ENCODE results near the gene NSUN3. TPM values are rescaled to one million over a fixed set of nuclear protein-coding genes. Genes with fewer than 3 reads are reported as not detected.

Gene NSUN3
- total and polyA plus RNA-seq, 8 donors: 3.3 to 9.7 (median 5.4) TPM

GRCh38 chr3:94159062-94159828, 96.4 kb downstream of the NSUN3 start:
- Histone ChIP-seq H3K4me3 (no peak overlapping the region), H3K27ac (no peak overlapping the region), H3K9me3 (peaks cover 0 to 3% (median 0%) of the 10 kb centered on the region in 4 donors), H3K27me3 (no peaks in the 10 kb centered on the region), H3K36me3 (no peaks in the 10 kb centered on the region), H3K4me1 (no peaks in the 10 kb centered on the region)
- TF ChIP-seq CTCF (IDR thresholded peaks at IDR 0.05): no peak
- DNase-seq: no peak
- intact Hi-C loops (cut with DNase I): no loop called here
- WGBS, 2 donors: 35 to 40% methylated on average over 9 of the region's 9 CpGs
- ATAC-seq: peak in 1 of 4 donors; percentile 40
- FAIRE-seq: no peak

GRCh38 chr3:94162700-94163099, 99.8 kb downstream of the NSUN3 start:
- TF ChIP-seq CTCF (IDR thresholded peaks at IDR 0.05): no peak
- no peak for ATAC-seq
- Histone ChIP-seq H3K36me3 (no peaks in the 10 kb centered on the region), H3K27me3 (no peaks in the 10 kb centered on the region), H3K27ac (no peak overlapping the region), H3K9me3 (no peaks in the 10 kb centered on the region), H3K4me3 (no peak overlapping the region), H3K4me1 (no peaks in the 10 kb centered on the region)
- DNase-seq: no peak
- 62 to 68% methylated on average over 3 of the region's 3 CpGs for WGBS, 2 donors
- FAIRE-seq: no peak
- intact Hi-C loops (cut with DNase I): no loop called here

- intact Hi-C loops (cut with DNase I): no loop called here
- Histone ChIP-seq H3K27me3 (no peaks in the 10 kb centered on the region), H3K4me3 (no peak overlapping the region), H3K27ac (no peak overlapping the region), H3K36me3 (no peaks in the 10 kb centered on the region), H3K4me1 (no peaks in the 10 kb centered on the region), H3K9me3 (no peaks in the 10 kb centered on the region)
- WGBS, 2 donors: 66 to 80% methylated on average over 2 of the region's 2 CpGs
- no peak for TF ChIP-seq CTCF (IDR thresholded peaks at IDR 0.05)
- no peak for FAIRE-seq
- DNase-seq: no peak
- no peak for ATAC-seq
These were observed 104.5 kb downstream of the NSUN3 start for GRCh38 chr3:94167346-94167745.

- H3K4me1 ChIP-seq: no peaks in the 10 kb centered on the region
- 63 to 64% methylated on average over 6 of the region's 6 CpGs for WGBS, 2 donors
- intact Hi-C loops (cut with DNase I): no loop called here
- TF ChIP-seq CTCF (IDR thresholded peaks at IDR 0.05): no peak
- H3K27ac ChIP-seq: no peak overlapping the region
- DNase-seq (no peak), ATAC-seq (no peak), FAIRE-seq (no peak)
- no peaks in the 10 kb centered on the region for H3K9me3 ChIP-seq
- H3K4me3 ChIP-seq: no peak overlapping the region
- no peaks in the 10 kb centered on the region for H3K27me3 ChIP-seq
- no peaks in the 10 kb centered on the region for H3K36me3 ChIP-seq
These were observed 104.9 kb downstream of the NSUN3 start for GRCh38 chr3:94167796-94168195.

- intact Hi-C loops (cut with DNase I): no loop called here
- H3K27ac ChIP-seq: no peak overlapping the region
- no peaks in the 10 kb centered on the region for H3K27me3 ChIP-seq
- DNase-seq: no peak
- no peaks in the 10 kb centered on the region for H3K36me3 ChIP-seq
- ATAC-seq: no peak
- no peak for TF ChIP-seq CTCF (IDR thresholded peaks at IDR 0.05)
- no peak for FAIRE-seq
- no peaks in the 10 kb centered on the region for H3K4me1 ChIP-seq
- no peak overlapping the region for H3K4me3 ChIP-seq
- no peaks in the 10 kb centered on the region for H3K9me3 ChIP-seq
These were observed 109.1 kb downstream of the NSUN3 start for GRCh38 chr3:94171954-94172353.
